Measurements from ENCODE around the gene ADCY2. TPM values are rescaled to one million over a fixed set of nuclear protein-coding genes. Genes with fewer than 3 reads are reported as not detected.

ADCY2 gene
- total and polyA plus RNA-seq, 2 experiments from 2014 or later = 23.8 to 74.9 TPM

DNA sequence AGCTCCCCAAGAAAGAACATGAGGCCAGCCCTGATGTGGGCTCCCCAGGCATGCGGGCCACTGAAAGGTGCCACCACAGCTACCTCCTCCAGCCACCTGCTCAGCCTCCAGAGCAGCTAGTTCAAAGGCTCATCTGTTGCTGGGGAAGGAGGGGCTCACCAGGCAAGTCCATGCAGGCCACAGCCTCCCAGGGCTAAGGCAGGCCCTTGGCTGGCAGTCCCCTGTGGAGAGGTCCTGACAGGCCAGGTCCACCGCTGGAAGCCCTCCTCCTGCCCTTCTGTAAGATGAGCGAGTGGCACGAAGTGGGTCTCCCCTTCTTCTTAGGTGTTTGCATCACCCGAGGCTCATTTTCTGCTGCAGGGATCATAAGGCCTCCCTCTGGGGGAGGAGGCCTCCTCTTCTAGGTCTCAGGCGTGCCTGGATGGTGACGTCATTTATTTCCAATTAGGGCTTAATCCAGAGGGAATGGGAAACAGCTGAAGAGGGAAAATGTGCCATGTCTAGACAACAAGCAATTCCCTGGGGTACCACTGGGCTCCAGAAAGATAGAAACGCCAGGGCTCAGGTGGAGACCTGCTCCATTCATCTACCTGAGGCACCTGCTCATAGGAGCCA lies 363.4 kb downstream of the ADCY2 start (continued):
- no peak for TF ChIP-seq EZH2phosphoT487 (IDR thresholded peaks at IDR 0.05; ENCODE audit: unreplicated experiment)
- TF ChIP-seq, protein P1, sequence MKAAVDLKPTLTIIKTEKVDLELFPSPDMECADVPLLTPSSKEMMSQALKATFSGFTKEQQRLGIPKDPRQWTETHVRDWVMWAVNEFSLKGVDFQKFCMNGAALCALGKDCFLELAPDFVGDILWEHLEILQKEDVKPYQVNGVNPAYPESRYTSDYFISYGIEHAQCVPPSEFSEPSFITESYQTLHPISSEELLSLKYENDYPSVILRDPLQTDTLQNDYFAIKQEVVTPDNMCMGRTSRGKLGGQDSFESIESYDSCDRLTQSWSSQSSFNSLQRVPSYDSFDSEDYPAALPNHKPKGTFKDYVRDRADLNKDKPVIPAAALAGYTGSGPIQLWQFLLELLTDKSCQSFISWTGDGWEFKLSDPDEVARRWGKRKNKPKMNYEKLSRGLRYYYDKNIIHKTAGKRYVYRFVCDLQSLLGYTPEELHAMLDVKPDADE (IDR thresholded peaks at IDR 0.05) = no peak
- TF ChIP-seq ZNF114 (CRISPR knock-in tag; IDR thresholded peaks at IDR 0.05) = no peak
- TF ChIP-seq EZH2 (IDR thresholded peaks at IDR 0.05; ENCODE audit: low read depth, unreplicated experiment) = no peak

DNA sequence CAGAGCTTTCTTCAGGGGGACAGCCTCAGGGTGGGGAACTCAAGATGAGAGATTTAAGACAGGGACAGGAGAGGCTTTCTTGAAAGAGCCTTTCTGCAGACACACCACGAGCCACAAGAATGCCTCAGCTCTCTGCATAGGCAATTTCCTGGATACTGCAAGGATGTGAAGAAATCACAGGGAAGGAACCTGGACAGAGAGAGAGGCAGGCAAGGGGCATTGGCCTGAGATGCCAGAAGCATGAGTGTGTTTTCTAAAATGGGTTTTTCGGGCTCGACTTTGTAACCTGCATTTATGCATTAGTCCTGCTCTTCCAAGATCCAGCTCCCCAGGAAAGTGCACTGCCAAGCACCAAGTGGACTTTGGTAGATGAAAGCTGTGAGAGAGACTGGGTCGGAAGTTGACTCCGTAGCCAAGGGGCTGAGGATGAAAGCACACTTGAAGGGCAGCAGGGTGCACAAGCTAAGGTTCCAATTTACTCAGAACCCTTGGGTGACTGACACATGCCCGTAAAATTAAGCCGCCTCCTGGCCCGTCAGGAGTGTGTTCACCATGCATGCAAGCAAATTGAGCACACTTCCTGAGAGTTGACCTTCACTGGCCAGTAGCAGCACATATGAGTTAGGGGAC lies 364.1 kb downstream of the ADCY2 start:
- H2AFZ ChIP-seq = no peak overlapping the region
- Mint-ChIP-seq H3K4me3 (no peak overlapping the region), H3K27ac (no peak overlapping the region), H3K4me1 (peaks cover 19% of the 10 kb centered on the region), H3K36me3 (ENCODE audit: low read depth) (peaks cover 28% of the 10 kb centered on the region), H3K27me3 (ENCODE audit: insufficient read depth, low read depth, poor library complexity) (peaks cover 7% of the 10 kb centered on the region), H3K9me3 (no peaks in the 10 kb centered on the region)
- H3K4me2 ChIP-seq = no peak overlapping the region
- H3K4me3 ChIP-seq = no peak overlapping the region
- H3F3A ChIP-seq (replicated peaks; ENCODE audit: low read depth) = no peaks in the 10 kb centered on the region
- H4K20me1 ChIP-seq (replicated peaks; ENCODE audit: insufficient read depth) = no peaks in the 10 kb centered on the region; the same call in none of the 2 replicates
- DNase-seq (ENCODE audit: low spot score) = no peak
- no peaks in the 10 kb centered on the region for H3K4me1 ChIP-seq (ENCODE audit: insufficient read depth)
- no peak for ATAC-seq
- peaks cover 21% of the 10 kb centered on the region; the same call in 1 of the 2 replicates for H3K36me3 ChIP-seq (ENCODE audit: insufficient read depth)
- no peak overlapping the region for H3K27ac ChIP-seq (ENCODE audit: low read depth)
- no peaks in the 10 kb centered on the region for H3K27me3 ChIP-seq (ENCODE audit: insufficient read depth)
- H3K9me2 ChIP-seq (ENCODE audit: insufficient read depth) = no peaks in the 10 kb centered on the region
- no peaks in the 10 kb centered on the region for H3K79me2 ChIP-seq (replicated peaks; ENCODE audit: insufficient read depth)
- TF ChIP-seq POLR2AphosphoS5 (IDR thresholded peaks at IDR 0.05; ENCODE audit: low read depth) = no peak
- no peak for TF ChIP-seq NANOG (IDR thresholded peaks at IDR 0.05; ENCODE audit: borderline replicate concordance)
- TF ChIP-seq, protein P2, sequence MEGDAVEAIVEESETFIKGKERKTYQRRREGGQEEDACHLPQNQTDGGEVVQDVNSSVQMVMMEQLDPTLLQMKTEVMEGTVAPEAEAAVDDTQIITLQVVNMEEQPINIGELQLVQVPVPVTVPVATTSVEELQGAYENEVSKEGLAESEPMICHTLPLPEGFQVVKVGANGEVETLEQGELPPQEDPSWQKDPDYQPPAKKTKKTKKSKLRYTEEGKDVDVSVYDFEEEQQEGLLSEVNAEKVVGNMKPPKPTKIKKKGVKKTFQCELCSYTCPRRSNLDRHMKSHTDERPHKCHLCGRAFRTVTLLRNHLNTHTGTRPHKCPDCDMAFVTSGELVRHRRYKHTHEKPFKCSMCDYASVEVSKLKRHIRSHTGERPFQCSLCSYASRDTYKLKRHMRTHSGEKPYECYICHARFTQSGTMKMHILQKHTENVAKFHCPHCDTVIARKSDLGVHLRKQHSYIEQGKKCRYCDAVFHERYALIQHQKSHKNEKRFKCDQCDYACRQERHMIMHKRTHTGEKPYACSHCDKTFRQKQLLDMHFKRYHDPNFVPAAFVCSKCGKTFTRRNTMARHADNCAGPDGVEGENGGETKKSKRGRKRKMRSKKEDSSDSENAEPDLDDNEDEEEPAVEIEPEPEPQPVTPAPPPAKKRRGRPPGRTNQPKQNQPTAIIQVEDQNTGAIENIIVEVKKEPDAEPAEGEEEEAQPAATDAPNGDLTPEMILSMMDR (conservative IDR thresholded peaks at IDR 0.05; ENCODE audit: low read depth in 2 of 2) = no peak
- TF ChIP-seq CREB1 (CRISPR knock-in tag; IDR thresholded peaks at IDR 0.05; ENCODE audit: low read depth) = no peak
- no peak for TF ChIP-seq JUNB (IDR thresholded peaks at IDR 0.05; ENCODE audit: unreplicated experiment)
- TF ChIP-seq, protein P3, sequence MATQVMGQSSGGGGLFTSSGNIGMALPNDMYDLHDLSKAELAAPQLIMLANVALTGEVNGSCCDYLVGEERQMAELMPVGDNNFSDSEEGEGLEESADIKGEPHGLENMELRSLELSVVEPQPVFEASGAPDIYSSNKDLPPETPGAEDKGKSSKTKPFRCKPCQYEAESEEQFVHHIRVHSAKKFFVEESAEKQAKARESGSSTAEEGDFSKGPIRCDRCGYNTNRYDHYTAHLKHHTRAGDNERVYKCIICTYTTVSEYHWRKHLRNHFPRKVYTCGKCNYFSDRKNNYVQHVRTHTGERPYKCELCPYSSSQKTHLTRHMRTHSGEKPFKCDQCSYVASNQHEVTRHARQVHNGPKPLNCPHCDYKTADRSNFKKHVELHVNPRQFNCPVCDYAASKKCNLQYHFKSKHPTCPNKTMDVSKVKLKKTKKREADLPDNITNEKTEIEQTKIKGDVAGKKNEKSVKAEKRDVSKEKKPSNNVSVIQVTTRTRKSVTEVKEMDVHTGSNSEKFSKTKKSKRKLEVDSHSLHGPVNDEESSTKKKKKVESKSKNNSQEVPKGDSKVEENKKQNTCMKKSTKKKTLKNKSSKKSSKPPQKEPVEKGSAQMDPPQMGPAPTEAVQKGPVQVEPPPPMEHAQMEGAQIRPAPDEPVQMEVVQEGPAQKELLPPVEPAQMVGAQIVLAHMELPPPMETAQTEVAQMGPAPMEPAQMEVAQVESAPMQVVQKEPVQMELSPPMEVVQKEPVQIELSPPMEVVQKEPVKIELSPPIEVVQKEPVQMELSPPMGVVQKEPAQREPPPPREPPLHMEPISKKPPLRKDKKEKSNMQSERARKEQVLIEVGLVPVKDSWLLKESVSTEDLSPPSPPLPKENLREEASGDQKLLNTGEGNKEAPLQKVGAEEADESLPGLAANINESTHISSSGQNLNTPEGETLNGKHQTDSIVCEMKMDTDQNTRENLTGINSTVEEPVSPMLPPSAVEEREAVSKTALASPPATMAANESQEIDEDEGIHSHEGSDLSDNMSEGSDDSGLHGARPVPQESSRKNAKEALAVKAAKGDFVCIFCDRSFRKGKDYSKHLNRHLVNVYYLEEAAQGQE (IDR thresholded peaks at IDR 0.05; ENCODE audit: unreplicated experiment) = no peak
- TF ChIP-seq, protein P1 (IDR thresholded peaks at IDR 0.05) = no peak
- TF ChIP-seq ZNF114 (CRISPR knock-in tag; IDR thresholded peaks at IDR 0.05) = no peak
- no peak for TF ChIP-seq EZH2 (IDR thresholded peaks at IDR 0.05; ENCODE audit: low read depth, unreplicated experiment)
- no peak for TF ChIP-seq ZNF331 (CRISPR knock-in tag; IDR thresholded peaks at IDR 0.05; ENCODE audit: low read depth)

Measured in GM23338 (cell line).